Measurements from ENCODE around the gene BRWD1.

The BRWD1 gene

DNA sequence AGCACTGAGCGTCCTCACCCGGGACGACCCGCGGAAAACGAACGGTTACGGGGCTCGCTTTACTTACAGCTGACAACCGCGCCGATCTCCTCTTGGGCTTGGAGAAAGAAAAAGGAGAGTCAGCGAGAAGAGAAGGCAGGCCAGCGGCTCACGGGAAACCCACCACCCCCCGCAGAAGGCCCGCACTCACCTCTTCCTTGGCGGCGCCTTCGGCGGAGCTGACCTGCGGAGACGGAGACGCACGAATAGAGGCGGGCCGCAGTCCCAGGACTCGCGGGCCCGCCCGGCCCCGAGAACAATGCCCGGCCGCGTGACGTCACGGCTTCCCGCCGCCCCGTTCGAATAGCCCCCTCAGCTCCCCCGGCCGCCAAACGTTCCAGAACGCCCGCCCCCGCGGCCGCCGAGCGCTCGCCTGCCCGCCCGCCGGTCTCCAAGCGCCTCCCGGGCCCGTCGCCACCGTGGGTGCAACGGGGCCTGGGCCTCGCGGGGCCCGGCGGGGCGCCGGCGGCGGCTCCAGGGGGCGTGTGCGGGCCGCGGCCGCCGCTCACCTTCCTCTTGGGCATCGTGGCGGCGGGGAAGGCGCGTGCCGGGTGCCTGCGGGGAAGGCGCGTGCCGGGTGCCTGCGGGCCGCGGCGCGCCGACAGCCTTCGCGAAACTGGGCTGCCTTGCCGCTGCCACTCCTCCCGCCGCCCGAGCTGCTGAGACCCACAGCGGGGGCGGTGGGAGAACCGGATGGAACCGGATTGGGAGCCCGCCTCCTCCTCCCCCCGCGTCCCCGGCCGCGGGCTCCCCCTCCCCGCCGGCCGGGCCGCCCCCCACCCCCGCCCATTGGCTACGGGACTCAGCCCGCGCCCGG lies 35.2 kb upstream of the BRWD1 start, which contains the start of gene HMGN1:
Gene HMGN1 (minus strand): TSS at position 734 of the 856 bp plus-strand sequence. CDS start 171 bp downstream, at position 563.
- TF ChIP-seq, protein P1, sequence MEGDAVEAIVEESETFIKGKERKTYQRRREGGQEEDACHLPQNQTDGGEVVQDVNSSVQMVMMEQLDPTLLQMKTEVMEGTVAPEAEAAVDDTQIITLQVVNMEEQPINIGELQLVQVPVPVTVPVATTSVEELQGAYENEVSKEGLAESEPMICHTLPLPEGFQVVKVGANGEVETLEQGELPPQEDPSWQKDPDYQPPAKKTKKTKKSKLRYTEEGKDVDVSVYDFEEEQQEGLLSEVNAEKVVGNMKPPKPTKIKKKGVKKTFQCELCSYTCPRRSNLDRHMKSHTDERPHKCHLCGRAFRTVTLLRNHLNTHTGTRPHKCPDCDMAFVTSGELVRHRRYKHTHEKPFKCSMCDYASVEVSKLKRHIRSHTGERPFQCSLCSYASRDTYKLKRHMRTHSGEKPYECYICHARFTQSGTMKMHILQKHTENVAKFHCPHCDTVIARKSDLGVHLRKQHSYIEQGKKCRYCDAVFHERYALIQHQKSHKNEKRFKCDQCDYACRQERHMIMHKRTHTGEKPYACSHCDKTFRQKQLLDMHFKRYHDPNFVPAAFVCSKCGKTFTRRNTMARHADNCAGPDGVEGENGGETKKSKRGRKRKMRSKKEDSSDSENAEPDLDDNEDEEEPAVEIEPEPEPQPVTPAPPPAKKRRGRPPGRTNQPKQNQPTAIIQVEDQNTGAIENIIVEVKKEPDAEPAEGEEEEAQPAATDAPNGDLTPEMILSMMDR (IDR thresholded peaks at IDR 0.05): no peak

- TF ChIP-seq, protein P1 (IDR thresholded peaks at IDR 0.05): no peak
Observed at GRCh38 chr21:39348040-39348354, 34.6 kb upstream of the BRWD1 start.

DNA sequence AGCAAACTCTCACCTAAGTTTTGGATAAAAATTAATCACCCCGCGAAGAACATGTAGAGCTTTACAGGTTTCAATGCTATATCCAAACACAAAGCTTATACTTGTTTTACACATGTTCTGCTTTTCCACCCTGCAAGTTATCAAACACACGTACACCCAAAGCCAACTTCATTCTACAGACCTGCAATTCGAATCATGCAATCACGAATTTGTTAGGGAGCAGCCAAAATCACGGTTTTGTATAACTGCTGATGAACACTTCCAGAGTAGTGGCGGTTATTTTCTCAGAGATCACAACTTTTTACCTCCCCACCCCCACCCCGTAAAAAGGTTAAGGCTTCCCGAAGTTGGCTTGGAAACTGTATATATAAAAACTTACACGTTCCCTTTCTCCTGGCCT lies 34.1 kb upstream of the BRWD1 start:
- TF ChIP-seq, protein P1 (IDR thresholded peaks at IDR 0.05): no peak

- TF ChIP-seq, protein P1 (IDR thresholded peaks at IDR 0.05): no peak
Observed at GRCh38 chr21:39346671-39347331, 33.4 kb upstream of the BRWD1 start.

DNA sequence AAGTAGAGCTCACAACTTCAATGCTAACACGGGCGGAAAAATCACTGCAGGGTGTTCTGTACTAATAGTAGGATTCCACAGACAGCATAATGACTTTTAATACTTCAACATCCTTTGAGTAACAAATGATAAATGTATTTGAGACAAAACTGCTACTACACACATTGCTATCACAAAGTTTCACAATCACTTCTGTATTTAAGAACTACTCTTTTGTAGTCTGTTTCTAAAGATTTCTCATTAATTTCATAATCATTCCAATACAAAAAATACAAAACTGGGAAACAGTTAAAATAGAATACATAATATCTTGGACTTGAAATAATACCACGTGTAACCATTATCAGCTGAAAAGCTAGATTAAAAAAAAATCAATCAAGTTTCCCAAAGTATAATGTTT lies 32.8 kb upstream of the BRWD1 start:
- TF ChIP-seq, protein P1 (IDR thresholded peaks at IDR 0.05): no peak

GRCh38 chr21:39345440-39345839 lies 32.0 kb upstream of the BRWD1 start:
- TF ChIP-seq, protein P1 (IDR thresholded peaks at IDR 0.05): no peak

- TF ChIP-seq, protein P1 (IDR thresholded peaks at IDR 0.05): no peak
Observed at GRCh38 chr21:39344848-39345247, 31.4 kb upstream of the BRWD1 start.

All from LNCAP (cell line).